Epithelial cell of esophagus (primary cell): ENCODE results near the gene CRYGS.
A peak's percentile ranks its signal among the peaks of the same experiment; 100 is the strongest.
"Not testable (repeated sequence)": the region's sequence is repeated elsewhere in the genome, so short reads cannot be mapped to it uniquely, and the experiment has no call there.

Experiments used
- DNase-seq: peaks from one replicate; pipeline ENCODE4 v3.0.0; 2010; ENCODE audit warnings: low read depth
- H3K4me3 ChIP-seq: 2 replicates; pipeline ENCODE4 v1.5.1; 2011; ENCODE audit warnings: mild to moderate bottlenecking, low read length, control low read depth
- CTCF ChIP-seq: IDR thresholded peaks from 2 replicates; pipeline ENCODE4 v1.5.1; 2011; ENCODE audit warnings: low read depth, mild to moderate bottlenecking, low read length, control low read depth, inconsistent platforms; ENCODE audit not compliant: insufficient read depth; ENCODE audit errors: missing control alignments

Gene CRYGS

GRCh38 chr3:186534113-186534669, 10.0 kb downstream of the CRYGS start:
- H3K4me3 ChIP-seq, result no peak overlapping the region
- no peak for TF ChIP-seq CTCF
- no peak for DNase-seq

GRCh38 chr3:186532598-186533072, 11.5 kb downstream of the CRYGS start:
- no peak for DNase-seq
- no peak for TF ChIP-seq CTCF
- H3K4me3 ChIP-seq, result no peak overlapping the region

- not testable (repeated sequence) for H3K4me3 ChIP-seq, DNase-seq
These were observed 12.5 kb downstream of the CRYGS start for GRCh38 chr3:186531694-186532093.

- TF ChIP-seq CTCF, result no peak
- DNase-seq, result no peak
- no peak overlapping the region for H3K4me3 ChIP-seq
These were observed 13.8 kb downstream of the CRYGS start for GRCh38 chr3:186530415-186530814.

GRCh38 chr3:186529201-186529999, 14.8 kb downstream of the CRYGS start:
- H3K4me3 ChIP-seq, result no peak overlapping the region
- DNase-seq, result no peak
- TF ChIP-seq CTCF, result peak; percentile 18

GRCh38 chr3:186526256-186526606, 17.9 kb downstream of the CRYGS start:
- no peak for DNase-seq
- TF ChIP-seq CTCF, result no peak

GRCh38 chr3:186525369-186526255, 18.6 kb downstream of the CRYGS start:
- no peak for TF ChIP-seq CTCF
- no peak for DNase-seq
- H3K4me3 ChIP-seq, result no peak overlapping the region

More at GRCh38 chr3:186526256-186526606, 17.9 kb downstream of the CRYGS start:
- no peak overlapping the region for H3K4me3 ChIP-seq
